ENCODE measurements around the gene HEXIM1.

The HEXIM1 gene

DNA sequence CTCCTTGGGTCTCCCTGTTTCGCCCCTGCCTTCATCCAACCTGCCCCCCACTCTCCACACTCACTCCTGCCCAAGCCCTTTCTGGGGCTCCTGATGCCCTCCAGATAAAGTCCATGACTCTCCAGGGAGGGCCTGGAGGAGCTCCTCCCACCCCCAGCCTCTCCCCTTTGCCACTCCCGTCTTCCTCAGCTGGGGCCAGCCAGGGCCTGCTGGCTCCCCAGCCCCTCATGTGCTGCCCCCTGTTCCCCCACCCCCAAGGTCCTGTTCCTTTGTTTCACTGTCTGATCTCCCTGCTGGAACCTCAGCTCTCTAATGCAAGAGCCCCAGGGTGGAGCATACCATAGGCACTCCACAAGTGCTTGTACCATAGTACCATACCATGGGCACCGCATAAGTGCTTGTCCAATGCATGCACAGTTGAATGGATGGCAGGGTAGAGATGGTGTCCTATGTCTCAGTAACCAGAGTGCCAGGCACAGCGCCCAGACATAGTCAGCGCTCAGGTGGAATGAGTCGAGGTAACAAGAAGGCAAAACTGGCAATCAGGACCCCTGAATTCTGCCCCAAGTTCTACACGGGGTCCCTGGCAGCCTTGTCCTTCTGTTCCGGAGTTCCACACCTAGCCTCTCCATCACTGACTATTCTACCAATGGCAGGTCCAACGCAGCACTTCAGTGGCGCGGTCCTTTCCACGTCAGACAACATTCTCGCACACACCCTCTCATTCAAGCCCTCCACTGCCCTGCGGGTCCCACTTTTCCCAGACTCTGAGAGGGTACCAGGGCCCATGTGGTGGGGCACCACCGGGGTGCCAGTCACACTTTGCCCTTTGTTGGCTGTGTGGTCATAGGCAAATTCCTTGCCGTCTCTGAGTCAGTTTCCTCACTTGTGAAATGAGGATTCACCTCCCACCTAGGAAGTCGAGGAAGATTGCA, 17.3 kb upstream of the HEXIM1 start:
- peak; percentile 60 for DNase-seq

DNA sequence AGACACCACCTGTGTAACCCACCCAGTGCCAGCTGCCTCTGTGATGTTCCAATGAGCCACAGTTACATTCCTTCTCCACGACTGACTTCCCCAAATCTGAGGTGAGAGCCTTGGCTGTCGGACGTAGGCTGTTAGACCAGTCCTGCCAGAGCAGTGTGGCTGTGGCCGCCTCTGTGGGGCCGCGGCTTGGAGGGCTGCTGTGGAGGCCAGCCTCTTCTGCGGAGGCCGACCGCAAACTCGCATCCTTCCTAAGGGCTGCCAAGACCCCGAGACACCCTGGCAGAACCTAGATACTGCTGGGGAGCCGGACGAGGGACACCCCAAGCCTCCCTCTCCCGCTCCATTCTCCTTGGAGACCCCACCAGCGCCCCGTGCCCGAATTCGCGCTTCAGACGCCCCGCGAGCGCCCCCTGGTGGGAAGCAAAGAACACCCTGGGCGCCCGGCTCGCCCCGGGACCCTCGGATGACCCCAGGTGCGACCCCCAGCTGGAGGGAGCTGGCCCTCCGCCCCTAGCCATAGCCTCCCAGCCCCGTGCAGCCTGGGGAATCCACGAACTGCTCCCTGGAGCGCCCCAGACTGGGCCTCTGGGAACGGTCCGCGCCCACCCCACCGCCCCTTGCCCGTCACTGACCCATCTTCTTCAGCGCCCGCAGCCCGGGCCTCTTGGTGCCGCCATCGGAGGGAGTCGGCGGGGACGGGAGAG, 16.5 kb upstream of the HEXIM1 start:
- DNase-seq: peak; percentile 82

DNA sequence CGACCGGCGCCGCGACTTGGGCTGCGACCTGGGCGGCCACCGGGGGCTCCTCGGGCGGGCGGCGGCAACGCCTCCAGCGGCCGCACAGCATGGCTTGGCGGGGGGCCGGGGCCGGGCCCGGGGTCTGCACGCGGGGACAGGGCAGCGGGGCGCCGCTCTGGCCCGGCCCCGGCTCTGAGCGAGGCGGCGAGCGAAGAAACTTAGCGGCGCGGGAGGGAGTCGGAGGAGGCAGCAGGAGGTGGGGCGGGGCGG, 16.0 kb upstream of the HEXIM1 start, which contains the start of gene PLCD3:
Gene PLCD3 (minus strand): TSS at position 196 of the 252 bp plus-strand sequence. CDS start 105 bp downstream, at position 91.
- no peak for DNase-seq

DNA sequence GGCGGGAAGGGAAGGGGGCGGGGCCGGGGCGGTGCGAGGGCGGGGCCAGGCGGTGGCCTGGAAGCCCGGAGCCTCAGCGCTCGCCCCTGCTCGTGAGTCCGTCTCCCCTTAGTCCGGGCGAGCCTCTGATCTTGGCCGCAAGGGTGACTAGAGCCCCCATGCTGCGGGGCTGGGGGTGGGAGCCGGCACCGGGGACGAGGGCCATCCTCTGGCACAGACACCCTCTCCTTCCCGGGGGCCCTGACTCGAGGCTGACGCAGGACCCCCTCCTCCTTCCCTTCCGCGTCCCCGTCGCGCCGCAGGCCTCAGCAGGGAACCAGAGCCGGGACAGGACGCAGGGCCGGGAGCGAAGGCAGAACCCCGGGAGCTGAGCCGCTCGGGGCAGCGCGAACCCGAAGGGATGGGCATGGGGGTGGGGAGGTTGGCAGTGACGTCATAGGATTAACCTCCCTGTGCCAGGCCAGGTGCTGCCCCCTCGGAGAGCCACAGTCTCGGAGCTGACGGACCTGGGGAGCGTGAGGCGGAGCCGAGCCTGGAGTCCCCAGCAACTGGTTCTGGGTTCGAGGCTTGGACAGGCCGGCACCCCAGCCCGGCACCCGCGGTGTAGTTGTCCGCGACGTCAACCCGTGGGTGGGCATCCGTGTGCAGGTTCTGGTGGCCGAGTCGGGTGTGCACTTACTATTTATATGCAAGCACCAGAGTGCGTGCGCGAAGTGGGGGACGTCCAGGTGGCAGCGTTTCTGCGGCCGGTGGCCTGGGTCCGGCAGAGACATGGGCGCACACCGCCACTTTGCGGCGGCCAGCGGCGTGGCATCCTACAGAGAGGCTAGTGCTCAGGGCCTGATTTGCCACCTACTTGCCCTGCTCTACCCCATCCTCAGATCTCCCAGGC, 15.5 kb upstream of the HEXIM1 start:
- peak; percentile 88 for DNase-seq

DNA sequence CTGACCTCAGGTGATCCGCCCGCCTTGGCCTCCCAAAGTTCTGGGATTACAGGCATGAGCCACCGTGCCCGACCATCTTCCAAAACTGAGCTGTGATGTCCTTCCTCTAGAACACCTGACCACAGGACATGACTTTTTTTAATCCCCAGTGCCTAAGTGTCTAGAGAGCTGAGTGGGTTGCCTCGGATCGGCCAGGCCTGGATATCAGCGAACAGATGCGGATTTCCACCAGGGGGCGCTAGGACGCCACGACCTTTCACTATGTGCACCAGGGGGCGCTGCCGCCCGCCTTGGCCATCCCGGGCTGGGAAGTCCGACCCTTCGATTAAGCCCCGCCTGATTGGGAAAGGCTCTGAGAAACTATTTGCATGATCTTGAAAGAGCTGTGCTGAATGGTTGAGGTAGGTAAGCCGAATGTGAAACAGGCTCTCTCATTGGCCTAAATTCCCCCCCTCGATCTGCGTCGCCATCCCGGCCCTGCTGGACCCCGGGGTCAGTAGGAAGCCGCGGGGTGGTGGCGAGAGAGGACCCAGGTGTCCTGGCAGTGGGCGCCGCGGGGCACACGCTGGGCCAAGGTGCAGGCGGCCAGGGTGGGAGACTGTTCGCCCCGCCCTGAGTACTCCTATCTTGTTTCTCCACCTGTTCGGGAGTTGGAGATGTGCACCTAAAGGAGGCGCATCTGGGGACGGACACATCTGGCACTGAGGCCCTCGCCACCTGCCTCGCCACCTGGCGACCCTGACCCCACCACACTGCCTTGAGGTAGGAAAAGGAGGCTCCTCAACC, 12.9 kb upstream of the HEXIM1 start, which contains the start of gene ACBD4:
Gene ACBD4 (plus strand): TSS at position 496 of the 786 bp plus-strand sequence. CDS start 458 bp downstream, outside the sequence.
- DNase-seq: peak; percentile 99

DNA sequence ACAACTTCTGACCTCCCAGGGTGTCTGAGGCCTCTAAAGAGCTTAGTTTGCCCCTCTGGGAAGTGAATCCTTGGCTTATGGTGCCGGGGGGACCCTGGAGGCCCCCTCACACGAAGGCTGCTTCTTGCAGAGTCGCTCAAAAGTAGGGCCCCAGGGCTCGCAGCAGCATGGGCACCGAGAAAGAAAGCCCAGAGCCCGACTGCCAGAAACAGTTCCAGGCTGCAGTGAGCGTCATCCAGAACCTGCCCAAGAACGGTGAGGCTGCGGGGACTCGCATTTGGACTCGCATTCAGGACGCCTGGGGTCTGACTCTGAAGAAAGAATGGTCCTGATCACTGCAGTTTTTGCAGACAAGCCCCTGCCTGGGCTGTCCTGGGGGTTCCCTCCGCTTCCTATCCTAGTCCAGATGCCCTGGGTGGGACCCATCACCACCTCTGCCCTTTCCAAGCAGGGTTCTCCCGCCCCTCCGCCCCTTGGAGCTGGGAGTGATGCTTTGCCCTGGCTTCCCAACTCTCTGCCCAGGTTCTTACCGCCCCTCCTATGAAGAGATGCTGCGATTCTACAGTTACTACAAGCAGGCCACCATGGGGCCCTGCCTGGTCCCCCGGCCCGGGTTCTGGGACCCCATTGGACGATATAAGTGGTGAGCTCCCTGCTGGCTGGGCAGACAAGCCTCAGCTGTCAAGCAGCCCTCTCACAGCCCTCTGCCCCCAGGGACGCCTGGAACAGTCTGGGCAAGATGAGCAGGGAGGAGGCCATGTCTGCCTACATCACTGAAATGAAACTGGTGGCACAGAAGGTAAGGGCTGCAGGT, 12.1 kb upstream of the HEXIM1 start:
- no peak for DNase-seq

DNA sequence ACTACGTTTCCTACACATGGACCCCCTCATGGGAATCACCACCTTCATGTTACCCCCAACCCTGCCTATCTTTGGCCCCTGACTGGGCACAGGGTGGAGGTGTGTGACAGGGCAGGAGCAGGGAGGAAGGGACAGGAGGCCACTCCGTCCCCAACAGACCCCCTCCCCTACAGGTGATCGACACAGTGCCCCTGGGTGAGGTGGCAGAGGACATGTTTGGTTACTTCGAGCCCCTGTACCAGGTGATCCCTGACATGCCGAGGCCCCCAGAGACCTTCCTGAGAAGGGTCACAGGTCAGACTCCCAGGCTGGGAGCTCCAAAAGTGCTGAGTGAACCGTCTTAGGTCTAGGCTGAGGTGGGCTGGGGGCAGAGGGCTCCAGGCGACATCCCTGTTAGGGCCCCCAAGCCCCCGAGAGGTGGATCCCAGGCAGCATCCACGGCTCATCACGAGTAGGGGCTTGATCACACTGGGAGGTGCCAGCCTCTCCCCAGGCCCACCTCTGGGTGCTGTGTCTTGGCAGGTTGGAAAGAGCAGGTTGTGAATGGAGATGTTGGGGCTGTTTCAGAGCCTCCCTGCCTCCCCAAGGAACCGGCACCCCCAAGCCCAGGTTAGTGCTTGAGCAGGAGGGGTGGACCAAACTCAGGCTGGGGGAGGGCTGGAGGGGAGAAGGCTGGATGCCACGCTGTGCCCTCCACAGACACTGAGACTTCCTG, 11.3 kb upstream of the HEXIM1 start:
- DNase-seq: no peak

DNA sequence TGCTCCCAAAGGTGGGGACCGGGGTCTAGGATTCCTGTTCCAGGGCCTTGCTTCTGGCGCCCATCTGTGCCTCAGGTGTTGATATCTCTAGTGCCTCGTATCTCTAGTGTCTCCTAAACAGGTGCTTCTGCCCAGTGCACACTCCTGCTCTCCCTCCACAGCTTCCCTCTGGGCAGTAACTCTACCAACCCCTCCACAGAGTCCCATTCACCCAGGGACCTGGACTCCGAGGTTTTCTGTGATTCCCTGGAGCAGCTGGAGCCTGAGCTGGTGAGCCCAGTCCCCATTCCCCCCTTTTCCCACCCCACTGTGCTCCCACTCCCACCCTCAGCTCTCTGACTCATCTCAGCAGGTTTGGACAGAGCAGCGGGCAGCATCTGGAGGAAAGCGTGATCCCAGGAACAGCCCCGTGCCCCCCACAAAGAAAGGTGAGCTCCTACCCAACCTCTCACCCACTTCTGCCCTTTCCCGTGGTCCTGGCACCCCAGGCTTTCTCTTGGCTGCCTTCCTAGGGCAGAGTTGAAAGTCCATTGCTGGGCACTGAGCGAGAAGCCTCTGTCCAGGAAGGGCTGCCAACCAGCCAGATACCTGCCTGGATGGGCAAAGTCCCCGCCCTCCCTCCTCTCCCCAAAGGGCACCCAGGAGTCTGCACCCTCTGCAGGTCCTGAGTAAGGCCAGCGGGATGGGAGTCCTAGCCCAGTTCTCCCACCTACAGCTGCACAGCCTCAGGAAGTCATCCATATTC, 10.5 kb upstream of the HEXIM1 start:
- no peak for DNase-seq

DNA sequence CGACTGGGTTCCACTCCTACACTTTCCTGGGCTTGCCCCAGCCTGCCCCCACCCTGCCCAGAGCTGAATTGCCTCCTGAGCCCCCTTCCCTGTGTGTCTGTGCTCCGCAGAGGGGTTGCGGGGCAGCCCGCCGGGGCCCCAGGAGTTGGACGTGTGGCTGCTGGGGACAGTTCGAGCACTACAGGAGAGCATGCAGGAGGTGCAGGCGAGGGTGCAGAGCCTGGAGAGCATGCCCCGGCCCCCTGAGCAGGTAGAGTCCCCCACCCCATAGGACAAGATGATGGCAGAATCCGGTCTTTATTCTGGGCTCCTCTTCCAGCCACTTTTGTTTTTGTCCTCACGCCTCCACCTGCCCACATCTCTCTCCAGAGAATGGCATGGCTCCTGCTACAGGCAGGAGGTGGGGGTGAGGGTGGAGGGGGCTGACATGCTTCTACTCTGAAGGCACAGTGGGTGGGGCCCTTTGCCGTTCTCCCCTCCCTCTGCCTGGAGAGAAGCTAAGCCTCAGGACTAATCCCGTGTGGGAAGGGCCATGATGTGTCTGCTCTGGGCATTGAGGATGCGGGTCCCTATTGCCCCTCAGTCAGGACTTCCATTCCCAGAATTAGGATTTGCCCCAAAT, 9.3 kb upstream of the HEXIM1 start:
- DNase-seq: no peak

DNA sequence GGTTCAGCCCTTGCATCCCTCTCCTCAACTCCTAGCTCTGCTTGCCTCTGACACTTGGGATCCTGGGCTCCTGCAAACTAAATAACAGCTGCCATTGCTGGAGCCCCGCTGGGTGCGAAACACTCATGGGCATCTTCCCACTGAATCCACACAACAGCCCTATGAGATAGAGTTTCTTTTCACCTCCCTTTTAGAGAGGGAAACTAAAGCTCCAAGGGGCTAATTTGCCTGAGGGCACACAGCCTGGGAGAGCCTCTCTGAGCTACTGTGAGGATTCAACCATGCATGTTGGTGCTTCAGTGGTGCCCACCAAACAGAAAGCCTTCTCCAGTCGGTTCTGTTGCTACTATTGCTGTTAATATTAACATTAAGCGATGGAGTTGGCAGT, 8.7 kb upstream of the HEXIM1 start:
- DNase-seq: no peak

DNA sequence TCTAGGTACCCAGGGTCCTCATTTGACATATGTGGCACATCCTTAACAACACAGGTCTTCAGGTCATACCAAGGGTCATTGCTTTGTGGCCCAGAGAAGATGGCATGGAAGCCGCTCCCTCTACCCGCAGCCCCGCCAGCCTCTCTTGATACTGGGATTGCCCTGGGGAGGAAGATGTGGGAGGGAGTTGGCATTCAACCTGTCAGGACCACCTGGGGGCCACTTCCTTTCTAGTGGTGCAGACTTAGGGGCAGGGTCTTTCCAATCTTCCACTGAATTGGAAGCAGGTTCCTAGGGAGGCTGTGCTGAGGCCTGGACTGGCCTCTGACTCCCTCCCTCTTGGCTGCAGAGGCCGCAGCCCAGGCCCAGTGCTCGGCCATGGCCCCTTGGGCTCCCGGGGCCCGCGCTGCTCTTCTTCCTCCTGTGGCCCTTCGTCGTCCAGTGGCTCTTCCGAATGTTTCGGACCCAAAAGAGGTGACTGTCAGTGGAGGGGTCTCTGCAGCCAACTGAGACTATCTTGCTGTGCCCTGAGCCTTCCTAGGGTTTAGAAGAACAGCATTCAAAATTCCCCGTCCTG, 5.1 kb upstream of the HEXIM1 start:
- DNase-seq: no peak

DNA sequence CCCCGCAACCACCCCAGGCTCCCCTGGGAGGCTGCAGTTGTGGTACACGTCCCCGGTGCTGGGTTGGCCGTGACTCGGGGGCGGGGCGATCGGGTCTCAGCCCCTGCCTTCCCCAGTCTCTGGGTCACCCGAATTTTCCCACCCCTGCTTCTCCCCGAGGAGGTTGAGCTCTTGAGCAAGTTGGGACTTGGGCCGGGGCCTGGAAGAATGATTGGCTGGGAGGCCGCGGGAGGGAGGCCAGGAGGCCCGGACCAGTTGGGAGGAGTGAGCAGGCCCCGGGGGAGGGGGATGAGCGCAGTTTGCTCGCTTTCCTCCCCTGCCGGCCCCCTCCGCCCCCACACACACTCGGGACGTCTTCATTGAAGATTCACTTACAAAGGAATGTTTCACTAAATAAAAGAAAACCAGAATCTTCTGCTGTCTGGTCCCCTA, 4.5 kb upstream of the HEXIM1 start:
- peak; percentile 63 for DNase-seq

DNA sequence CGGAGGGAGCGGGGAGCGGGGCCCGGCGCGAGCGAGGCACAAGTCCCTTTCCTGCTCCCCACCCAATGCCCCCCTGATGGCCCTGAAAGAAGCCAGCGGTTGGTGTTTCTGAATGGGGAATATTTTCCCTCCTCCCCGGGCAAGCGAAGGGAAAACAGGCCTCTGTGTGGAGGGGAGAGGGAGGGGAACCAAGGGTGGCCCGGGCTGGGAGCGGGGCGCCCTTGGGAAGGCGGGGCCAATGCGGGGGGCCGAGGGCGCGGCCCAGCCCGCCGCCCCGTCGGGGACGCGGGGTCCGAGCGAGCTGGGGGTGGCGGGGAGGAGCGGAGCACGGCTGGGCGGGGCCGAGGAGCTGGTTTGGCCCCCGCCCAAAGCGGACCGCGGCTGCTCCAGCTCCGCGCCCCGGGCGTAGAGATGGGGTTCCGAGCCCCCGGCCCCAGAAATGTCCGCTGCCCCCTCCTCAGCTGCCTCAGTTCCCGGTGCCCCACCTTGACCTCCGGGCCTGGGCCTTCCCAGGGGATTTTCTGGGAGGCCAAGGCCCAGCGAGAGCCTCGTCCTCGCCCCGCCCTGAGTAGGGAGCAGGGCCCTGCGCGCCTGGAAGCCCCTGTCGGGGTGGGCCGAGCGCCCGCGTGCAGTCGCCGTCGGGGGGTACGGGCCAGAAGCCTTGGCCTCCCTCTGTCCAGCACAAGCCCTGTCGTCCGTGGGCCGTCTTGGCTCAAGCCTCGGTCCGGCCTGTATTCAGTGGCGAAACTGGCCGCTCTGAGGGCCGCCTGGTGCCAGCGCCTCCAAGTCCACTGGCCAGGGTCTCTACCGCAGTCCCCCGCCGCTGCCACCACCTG, 3.9 kb upstream of the HEXIM1 start:
- DNase-seq: peak; percentile 68

DNA sequence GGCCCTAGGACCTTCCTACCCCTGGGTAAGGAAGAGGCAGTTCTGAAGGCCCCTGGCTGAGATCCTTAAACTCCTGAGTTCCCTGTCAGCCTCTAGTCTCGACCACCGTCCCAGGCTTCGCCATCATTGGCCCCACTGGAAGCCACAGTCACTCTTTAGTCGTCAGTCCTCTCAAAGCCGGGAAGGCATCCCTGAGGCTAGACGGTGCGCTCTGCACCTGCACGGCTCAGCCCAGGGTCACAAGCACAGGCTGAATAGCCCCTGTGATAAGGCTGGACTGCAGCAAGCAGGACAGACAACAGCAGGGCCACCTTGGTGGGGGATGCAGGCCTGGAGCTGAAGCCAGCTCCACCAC, 3.3 kb upstream of the HEXIM1 start:
- no peak for DNase-seq

DNA sequence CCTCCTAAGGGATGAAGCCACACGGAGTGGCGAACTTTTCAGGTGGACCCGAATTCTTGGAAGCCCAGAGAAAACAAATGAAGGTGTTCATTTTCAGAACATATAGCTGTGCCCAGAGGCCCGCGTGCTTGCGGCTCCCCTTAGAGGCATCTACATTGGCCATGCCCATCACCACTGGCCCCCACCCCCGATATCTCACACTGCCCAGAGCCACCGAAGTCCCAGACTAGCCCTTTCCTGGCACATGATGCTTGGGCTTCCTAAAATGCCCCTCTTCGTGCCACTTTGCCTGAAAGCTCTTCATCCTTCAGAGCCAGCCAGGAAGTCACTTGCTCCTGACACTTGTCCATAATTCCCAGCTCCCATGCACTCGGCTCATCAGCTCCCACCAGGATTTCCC, 2.1 kb upstream of the HEXIM1 start:
- DNase-seq: peak; percentile 62

DNA sequence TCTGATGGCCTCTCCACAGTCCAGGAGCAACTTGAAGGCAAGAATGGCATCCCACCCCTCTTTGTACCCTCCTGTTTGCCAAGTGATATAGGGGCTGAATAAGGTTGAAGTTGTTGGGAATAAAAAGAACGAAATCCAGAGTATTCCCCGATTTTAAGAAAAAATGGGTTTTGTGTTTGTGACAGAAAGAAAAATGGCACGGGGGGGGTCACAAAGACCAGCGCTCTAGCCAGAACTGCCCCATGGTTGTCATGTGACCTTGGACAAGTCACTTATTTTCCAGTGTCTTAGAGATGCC, 1.7 kb upstream of the HEXIM1 start:
- no peak for DNase-seq

DNA sequence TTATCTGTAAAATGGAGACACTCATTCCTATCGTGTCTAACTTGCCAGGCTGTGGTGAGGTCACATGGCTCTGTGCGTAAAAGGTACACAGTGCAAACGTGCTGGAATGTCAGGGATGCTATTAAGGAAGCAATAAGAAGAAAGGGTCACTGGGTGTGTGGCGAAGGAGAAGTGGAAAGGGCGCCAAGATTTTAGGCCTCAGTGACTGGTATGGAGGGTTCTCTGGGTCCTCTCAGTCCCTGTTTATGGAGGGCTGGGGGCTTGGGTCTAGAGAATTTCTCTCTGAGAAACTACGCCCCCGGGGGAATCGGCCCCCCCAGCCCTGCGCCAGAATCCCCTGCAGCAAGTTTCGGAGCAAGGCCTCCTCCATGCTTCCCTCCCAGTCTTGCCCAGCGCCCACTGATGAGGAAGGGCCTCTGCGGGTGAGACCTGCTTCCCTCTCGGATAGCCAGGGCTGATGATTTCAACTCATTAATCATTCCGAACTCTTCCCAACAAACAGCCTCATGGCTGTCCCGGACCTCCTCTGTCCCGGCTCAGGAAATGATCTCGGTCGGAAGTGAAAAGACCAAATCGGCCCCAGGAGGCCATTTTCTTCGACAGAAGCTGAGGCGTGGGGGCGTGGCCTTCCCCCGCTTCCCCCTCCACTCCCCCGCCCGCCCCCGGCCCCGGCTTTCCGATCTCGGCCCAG, 1.2 kb upstream of the HEXIM1 start:
- no peak for DNase-seq
